OCI-M1 (cell line): ENCODE results near the gene CCNJ.

Experiments
- DNase-seq: peaks from one replicate; lab custom pipeline; 2025; lab: John Stamatoyannopoulos, UW

Gene CCNJ

DNA sequence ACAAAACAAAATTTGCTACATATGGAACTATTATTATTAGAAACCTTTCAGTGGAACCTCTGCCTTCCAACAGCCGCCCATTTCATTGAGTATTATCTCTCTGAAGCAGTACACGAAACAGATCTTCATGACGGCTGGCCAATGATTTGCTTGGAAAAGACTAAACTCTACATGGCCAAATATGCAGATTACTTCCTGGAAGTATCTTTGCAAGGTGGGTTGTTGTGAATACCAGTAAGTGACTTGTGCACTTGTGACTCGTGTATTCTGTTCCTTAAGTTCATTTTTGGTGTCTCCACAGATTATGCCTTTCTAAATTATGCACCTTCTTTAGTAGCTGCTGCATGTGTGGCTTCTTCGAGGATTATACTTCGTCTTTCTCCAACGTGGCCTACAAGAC, 13.4 kb downstream of the CCNJ start:
- DNase-seq = no peak

GRCh38 chr10:96061232-96061631, 17.8 kb downstream of the CCNJ start:
- no peak for DNase-seq

DNA sequence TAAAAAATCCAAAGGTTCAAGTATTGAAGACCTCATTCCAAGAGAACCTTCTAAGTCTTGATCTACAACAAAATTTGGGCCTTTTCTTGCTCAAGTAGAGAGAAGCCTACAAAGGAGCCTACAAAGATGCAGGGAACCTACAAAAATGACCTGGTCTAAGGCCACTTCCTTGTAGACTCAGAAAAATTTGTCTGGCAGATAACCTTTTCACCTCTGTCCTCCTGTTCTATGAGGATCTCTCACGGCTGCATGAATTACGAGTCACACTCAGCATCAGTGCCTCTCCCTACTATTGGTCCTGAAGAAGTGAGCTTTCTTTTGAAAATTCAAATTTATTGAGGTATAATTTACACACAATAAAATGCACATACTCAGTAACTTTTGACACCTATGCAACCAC, 29.3 kb downstream of the CCNJ start:
- peak; percentile 20 for DNase-seq

GRCh38 chr10:96073722-96074121, 30.3 kb downstream of the CCNJ start:
- no peak for DNase-seq

DNA sequence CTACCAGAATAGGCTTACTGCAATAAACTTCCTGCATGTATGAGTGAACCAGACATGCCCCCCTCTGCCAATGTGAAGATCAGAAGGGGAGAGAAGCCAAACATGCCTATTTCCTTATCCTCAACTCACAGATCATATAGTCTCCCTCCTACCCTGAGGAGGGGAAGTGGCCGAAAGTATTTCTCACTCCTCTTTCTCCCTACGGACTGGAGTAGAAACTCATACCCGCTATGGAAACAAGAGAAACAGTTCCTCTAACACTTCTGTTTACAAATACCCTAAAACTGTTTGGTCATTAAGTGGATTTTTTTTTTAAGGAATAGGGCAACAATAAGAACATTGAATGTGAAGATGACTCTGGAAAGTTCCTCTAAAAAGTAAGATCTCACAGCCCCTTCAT, 31.4 kb downstream of the CCNJ start:
- DNase-seq = no peak

DNA sequence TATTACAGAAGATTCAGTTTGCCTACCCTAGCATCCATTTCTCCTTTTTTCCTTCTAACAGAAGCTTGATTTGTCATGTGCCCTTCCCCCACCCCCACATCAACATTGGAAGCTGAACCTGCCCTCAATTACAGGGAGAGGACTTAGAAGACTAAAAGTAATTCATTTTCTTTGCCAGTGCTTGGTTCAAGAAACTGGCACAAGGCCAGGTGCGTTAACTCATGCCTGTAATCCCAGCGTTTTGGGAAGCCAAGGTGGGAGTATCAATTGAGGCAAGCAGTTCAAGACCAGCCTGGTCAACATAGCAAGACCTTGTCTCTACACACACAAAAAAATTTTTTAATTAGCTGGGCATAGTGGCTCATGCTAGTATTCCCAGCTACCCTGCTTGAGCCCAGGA, 32.6 kb downstream of the CCNJ start:
- no peak for DNase-seq

- DNase-seq = no peak
Observed at GRCh38 chr10:96077156-96077555, 33.8 kb downstream of the CCNJ start.

DNA sequence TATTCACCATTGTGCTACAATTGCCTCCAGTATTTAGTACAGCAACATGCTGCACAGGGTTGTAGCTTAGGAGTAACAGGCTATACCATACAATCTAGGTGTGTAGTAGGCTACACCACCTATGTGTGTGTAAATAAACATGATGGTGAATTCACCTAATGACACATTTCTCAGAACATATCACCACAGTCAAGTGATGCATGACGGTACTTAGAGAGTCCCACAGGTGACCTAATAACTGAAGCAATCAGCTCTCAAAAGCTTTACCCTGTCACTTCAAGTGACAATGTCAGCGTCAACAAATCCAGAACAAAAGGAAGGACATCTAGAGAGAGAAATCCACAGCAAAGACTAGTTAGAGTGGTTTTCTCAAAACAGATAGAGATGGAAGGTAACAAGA, 38.8 kb downstream of the CCNJ start:
- DNase-seq = no peak

GRCh38 chr10:96082748-96083147, 39.4 kb downstream of the CCNJ start:
- DNase-seq = no peak

DNA sequence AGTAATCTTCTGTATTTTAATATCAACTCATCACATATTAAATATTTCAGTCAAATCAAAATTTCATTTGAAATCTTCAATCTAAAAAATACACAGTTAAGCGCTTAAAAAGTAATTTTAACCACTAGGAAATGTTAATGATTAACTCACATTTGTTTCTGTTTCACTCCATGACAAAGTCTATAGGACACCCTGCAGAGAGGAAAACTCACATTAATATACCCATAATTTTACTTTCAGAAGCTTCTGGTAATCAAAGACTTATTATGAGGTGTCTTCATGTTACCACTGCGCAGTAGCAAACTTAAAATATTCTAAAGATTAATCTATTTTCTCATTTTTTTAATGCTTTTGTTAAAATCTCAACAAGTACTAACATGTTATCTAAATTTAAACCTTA, 45.7 kb downstream of the CCNJ start:
- DNase-seq = peak; percentile 70

DNA sequence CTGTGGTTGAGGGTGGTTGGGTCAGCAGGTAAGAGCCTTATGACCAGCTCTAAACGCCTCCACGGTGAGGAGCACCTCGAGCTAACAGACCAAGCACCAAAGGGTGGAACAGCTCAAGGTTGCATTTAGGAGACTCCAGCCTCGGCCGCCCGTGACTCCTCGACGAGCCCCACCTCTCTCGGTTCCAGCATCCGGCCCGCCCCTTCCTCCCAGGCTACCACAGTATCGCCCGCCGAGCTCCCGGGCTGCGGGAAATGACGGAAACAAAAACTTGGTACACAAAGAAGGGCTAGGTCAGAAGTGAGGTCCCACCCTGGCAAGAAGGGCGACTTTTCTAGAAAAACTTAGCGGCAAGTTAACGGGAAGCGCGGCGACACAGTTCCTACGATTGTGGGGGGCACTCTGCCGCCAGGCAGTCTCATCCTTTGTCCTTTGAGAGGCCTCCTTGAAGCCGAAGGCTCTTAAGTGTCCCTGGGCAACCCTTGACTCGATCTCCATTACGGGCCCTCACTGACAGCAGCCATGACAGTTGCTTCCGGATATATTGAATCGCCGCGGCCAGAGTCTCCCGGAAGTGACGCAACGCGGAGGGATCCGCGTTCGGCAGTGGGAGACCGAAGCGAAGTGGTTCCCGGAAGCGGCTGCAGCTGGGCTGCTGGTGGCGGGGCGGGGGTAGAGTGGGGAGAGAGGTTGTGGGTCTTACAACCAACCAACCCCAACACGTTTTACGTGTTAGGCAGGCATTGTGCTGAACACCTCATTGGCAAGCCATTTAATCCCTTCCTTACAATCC, 46.5 kb downstream of the CCNJ start:
- peak; percentile 98 for DNase-seq

- no peak for DNase-seq
Observed at GRCh38 chr10:96090463-96090800, 47.0 kb downstream of the CCNJ start.

DNA sequence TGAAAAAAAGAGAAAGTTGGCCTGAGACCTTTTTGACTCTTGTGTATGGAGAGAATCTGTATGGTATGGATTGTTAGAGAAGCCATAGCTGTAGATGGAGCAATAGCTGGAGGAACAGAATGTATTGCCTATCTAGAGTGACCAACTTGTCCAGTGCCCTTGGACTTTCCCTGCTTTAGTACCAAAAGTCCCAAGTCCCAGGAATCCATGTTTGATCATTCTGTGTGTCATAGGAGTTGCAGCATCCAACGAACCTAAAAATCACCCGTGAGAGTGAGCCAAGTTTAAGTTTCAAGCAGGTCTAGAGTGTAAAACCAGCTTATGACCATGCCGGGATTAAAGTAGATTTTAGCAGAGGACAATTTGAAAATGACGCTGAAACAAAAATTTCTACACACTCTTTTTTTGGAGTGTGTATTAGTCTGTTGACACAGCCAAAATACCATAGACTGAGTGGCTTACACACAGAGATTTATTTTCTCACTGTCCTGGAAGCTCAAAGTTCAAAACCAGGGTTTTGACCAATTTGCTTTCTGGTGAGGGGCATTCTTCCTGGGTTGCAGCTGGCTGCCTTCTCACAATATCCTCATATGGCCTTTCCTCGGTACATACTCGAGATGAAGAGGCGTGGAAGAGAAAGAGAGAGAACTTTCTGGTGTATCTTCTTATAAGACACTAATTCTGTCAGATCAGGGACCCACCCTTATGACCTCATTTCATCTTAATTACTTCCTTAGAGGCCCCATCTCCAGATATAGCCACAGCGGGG, 49.8 kb downstream of the CCNJ start:
- no peak for DNase-seq

DNA sequence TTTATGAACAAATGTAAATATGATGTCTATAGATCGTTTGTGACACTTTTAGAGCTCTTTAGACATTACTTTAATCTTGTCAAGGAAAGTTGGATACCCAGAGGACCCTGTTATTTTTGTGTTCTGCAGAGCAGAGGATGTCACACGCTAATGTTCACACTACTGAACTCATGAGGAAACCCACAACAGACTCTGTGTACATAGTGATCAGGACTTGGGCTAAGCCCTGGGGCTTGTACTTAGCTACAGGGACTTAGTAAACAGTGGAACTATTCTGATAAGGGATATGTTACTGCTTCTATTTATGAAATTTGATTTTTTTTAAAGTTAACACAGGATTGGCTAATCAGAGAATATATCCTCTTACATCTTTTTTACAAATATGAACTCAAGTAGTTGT, 50.6 kb downstream of the CCNJ start:
- DNase-seq = peak; percentile 17

DNA sequence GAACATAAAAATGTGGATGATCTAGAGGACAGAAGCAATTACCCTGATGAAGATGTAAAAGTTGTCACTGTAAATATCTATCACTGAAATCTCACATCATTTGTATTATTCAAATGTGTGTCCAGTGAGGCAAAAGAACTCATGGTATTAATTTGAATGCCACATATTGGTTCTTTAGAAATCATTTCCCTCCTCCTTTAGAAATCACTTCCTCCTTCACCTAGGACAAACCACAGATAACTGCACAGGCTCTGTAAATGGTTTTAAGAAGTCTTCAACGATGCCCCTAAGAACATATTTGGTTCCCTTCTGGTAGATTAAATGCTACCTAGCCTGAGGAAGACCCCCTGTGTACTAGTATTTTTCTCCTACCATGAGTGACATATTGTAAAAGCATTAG, 53.6 kb downstream of the CCNJ start:
- peak; percentile 21 for DNase-seq

- DNase-seq = no peak
Observed at GRCh38 chr10:96097865-96098264, 54.5 kb downstream of the CCNJ start.

- no peak for DNase-seq
Observed at GRCh38 chr10:96107623-96108038, 64.2 kb downstream of the CCNJ start.
